Measurements from ENCODE around the gene ACTR10. TPM values are rescaled to one million over a fixed set of nuclear protein-coding genes. Genes with fewer than 3 reads are reported as not detected.

Gene ACTR10
- 42.5 and 44.4 TPM in 2 replicates for total RNA-seq

GRCh38 chr14:58199726-58200479 lies at the start of gene ACTR10:
ACTR10 (plus strand) TSS chr14:58200149; CDS start chr14:58200218, 69 bp downstream.
- intact Hi-C loops (cut with micrococcal nuclease), result loop anchor here (1.0 to 2.0 kb wide), 11 partner anchors 33 to 1284 kb away; partner anchors contain the start of genes AP5M1, ARID4A, ARMH4 and DAAM1

- intact Hi-C loops (cut with micrococcal nuclease), result loop anchor here (5.0 kb wide), 2 partner anchors 758 to 883 kb away; partner anchors contain the start of genes AP5M1, EXOC5 and NAA30
These were observed 49.6 kb upstream of the ACTR10 start for GRCh38 chr14:58150243-58150805.

GRCh38 chr14:58151133-58152013 lies 48.6 kb upstream of the ACTR10 start:
- intact Hi-C loops (cut with micrococcal nuclease), result loop anchor here (1.0 to 5.0 kb wide), 7 partner anchors 15 to 884 kb away; partner anchors contain the start of genes AP5M1, EXOC5, KIAA0586 and NAA30

GRCh38 chr14:58152014-58152857 lies 47.7 kb upstream of the ACTR10 start, which contains the start of gene ARMH4:
ARMH4 (minus strand) TSS chr14:58152213; CDS start chr14:58139358, 12,855 bp downstream.
- intact Hi-C loops (cut with micrococcal nuclease), result loop anchor here (1.0 to 5.0 kb wide), 7 partner anchors 14 to 885 kb away; partner anchors contain the start of genes AP5M1, EXOC5, KIAA0586 and NAA30

GRCh38 chr14:58160561-58160960 lies 39.4 kb upstream of the ACTR10 start:
- intact Hi-C loops (cut with micrococcal nuclease), result no loop called here

GRCh38 chr14:58166005-58166983 lies 33.7 kb upstream of the ACTR10 start:
- intact Hi-C loops (cut with micrococcal nuclease), result loop anchor here (1.0 to 2.0 kb wide), 3 partner anchors 14 to 58 kb away; partner anchors contain the start of gene ARMH4

GRCh38 chr14:58167057-58167456 lies 32.9 kb upstream of the ACTR10 start:
- intact Hi-C loops (cut with micrococcal nuclease), result loop anchor here (2.0 kb wide), 1 partner anchor 32 kb away; no protein-coding TSS in a partner anchor

- intact Hi-C loops (cut with micrococcal nuclease), result loop anchor here (2.0 kb wide), 1 partner anchor 31 kb away; no protein-coding TSS in a partner anchor
These were observed 32.1 kb upstream of the ACTR10 start for GRCh38 chr14:58167891-58168290.

- intact Hi-C loops (cut with micrococcal nuclease), result no loop called here
These were observed 28.9 kb upstream of the ACTR10 start for GRCh38 chr14:58171090-58171489.

- intact Hi-C loops (cut with micrococcal nuclease), result no loop called here
These were observed 22.8 kb upstream of the ACTR10 start for GRCh38 chr14:58177125-58177524.

- intact Hi-C loops (cut with micrococcal nuclease), result no loop called here
These were observed 10.8 kb upstream of the ACTR10 start for GRCh38 chr14:58189176-58189575.

- intact Hi-C loops (cut with micrococcal nuclease), result no loop called here
These were observed 8.0 kb upstream of the ACTR10 start for GRCh38 chr14:58191763-58192601.

- intact Hi-C loops (cut with micrococcal nuclease), result no loop called here
These were observed 6.4 kb upstream of the ACTR10 start for GRCh38 chr14:58193542-58193941.

GRCh38 chr14:58196198-58196597 lies 3.8 kb upstream of the ACTR10 start:
- intact Hi-C loops (cut with micrococcal nuclease), result no loop called here

GRCh38 chr14:58198086-58198485 lies 1.9 kb upstream of the ACTR10 start:
- intact Hi-C loops (cut with micrococcal nuclease), result loop anchor here (2.0 kb wide), 2 partner anchors 31 to 929 kb away; partner anchors contain the start of genes AP5M1 and EXOC5

- intact Hi-C loops (cut with micrococcal nuclease), result loop anchor here (1.0 to 2.0 kb wide), 5 partner anchors 39 to 988 kb away; partner anchors contain the start of genes ARID4A, DAAM1, KIAA0586 and NAA30
These were observed 512 bp downstream of the ACTR10 start for GRCh38 chr14:58200480-58200841.

GRCh38 chr14:58200846-58201245 lies 897 bp downstream of the ACTR10 start:
- intact Hi-C loops (cut with micrococcal nuclease), result loop anchor here (1.0 to 2.0 kb wide), 5 partner anchors 38 to 987 kb away; partner anchors contain the start of genes ARID4A, DAAM1, KIAA0586 and NAA30

GRCh38 chr14:58213176-58213575 lies 13.2 kb downstream of the ACTR10 start:
- intact Hi-C loops (cut with micrococcal nuclease), result no loop called here

Measured in T-helper 1 cell treated with Interleukin-12 subunit alpha and Interleukin-12 subunit beta and Interleukin-4 antibody, amounts not matched to agents 30 ng/mL and 1 ng/mL, for 36 hours (primary cell).